Kidney capillary endothelial cell (primary cell): ENCODE results near the gene PPA2.

Experiments
- DNase-seq: peaks from one replicate; pipeline ENCODE4 v3.0.0-alpha.2; 2018; ENCODE audit warnings: low spot score

Gene PPA2

GRCh38 chr4:105389167-105389566 lies 84.7 kb downstream of the PPA2 start:
- no peak for DNase-seq

- no peak for DNase-seq
These were observed 86.4 kb downstream of the PPA2 start for GRCh38 chr4:105387466-105387865.

- DNase-seq: no peak
These were observed 87.8 kb downstream of the PPA2 start for GRCh38 chr4:105386012-105386411.

GRCh38 chr4:105374071-105374470 lies 99.8 kb downstream of the PPA2 start:
- no peak for DNase-seq

- no peak for DNase-seq
These were observed 100.5 kb downstream of the PPA2 start for GRCh38 chr4:105373324-105373723.

GRCh38 chr4:105369988-105370387 lies 103.9 kb downstream of the PPA2 start:
- DNase-seq: no peak

- no peak for DNase-seq
These were observed 112.8 kb downstream of the PPA2 start for GRCh38 chr4:105361053-105361452.

- DNase-seq: no peak
These were observed 116.4 kb downstream of the PPA2 start for GRCh38 chr4:105357258-105357980.

- no peak for DNase-seq
These were observed 117.7 kb downstream of the PPA2 start for GRCh38 chr4:105356194-105356593.

- no peak for DNase-seq
These were observed 121.0 kb downstream of the PPA2 start for GRCh38 chr4:105352826-105353225.

GRCh38 chr4:105351861-105352260 lies 122.0 kb downstream of the PPA2 start:
- no peak for DNase-seq

GRCh38 chr4:105350859-105351490 lies 122.9 kb downstream of the PPA2 start:
- DNase-seq: no peak

- no peak for DNase-seq
These were observed 125.1 kb downstream of the PPA2 start for GRCh38 chr4:105348719-105349118.

GRCh38 chr4:105346869-105347268 lies 127.0 kb downstream of the PPA2 start:
- no peak for DNase-seq

GRCh38 chr4:105345838-105346237 lies 128.0 kb downstream of the PPA2 start:
- no peak for DNase-seq

GRCh38 chr4:105345358-105345757 lies 128.5 kb downstream of the PPA2 start:
- no peak for DNase-seq

- DNase-seq: no peak
These were observed 129.7 kb downstream of the PPA2 start for GRCh38 chr4:105344141-105344540.

- no peak for DNase-seq
These were observed 130.5 kb downstream of the PPA2 start for GRCh38 chr4:105343146-105343931.

- DNase-seq: no peak
These were observed 144.8 kb downstream of the PPA2 start for GRCh38 chr4:105329081-105329480.

- DNase-seq: no peak
These were observed 145.9 kb downstream of the PPA2 start for GRCh38 chr4:105327956-105328355.

- DNase-seq: no peak
These were observed 146.6 kb downstream of the PPA2 start for GRCh38 chr4:105327222-105327621.
